Measurements from ENCODE around the gene CHST11. TPM values are rescaled to one million over a fixed set of nuclear protein-coding genes. Genes with fewer than 3 reads are reported as not detected.

CHST11 gene
- total and polyA plus RNA-seq, 4 donors = 0.57 to 11.1 (median 3.7) TPM

DNA sequence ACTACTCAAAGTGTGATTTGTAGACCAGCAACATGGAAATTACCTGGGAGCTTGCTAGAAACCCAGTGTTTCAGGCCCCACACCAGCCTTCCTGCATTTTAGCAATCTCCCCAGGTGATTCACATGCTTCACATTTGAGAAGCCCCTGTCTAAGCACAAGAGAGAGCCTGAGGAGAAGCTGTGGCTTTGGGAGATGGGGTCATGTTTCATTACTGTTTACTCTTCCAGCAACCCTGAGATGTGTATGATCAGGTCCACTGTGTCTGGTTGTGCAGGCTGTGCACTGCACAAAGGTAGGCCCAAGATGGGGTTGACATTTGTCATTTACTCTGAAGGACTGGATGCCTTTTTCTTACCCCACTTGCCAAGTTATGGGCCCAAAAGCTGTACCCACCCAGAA, 311.3 kb downstream of the CHST11 start:
- Histone ChIP-seq H3K9me3 (ENCODE audit: control insufficient read depth in 4 of 4, low read length in 3 of 4) (peaks cover 0 to 3% (median 1%) of the 10 kb centered on the region in 4 donors), H3K27me3 (ENCODE audit: control insufficient read depth in 4 of 4, insufficient read depth in 4 of 4, low read length in 3 of 4) (no peaks in the 10 kb centered on the region), H3K9ac (ENCODE audit: low read depth in 1 of 2, low read length in 2 of 2) (no peak overlapping the region), H3K4me3 (ENCODE audit: low read depth in 1 of 3, low read length in 3 of 3) (no peak overlapping the region), H3K36me3 (ENCODE audit: control insufficient read depth in 4 of 4, insufficient read depth in 3 of 4, low read depth in 1 of 4, low read length in 3 of 4) (no peaks in the 10 kb centered on the region), H3K27ac (ENCODE audit: low read depth in 1 of 2, low read length in 2 of 2) (no peak overlapping the region), H3K4me1 (ENCODE audit: control insufficient read depth in 4 of 4, insufficient read depth in 4 of 4, low read length in 3 of 4) (no peaks in the 10 kb centered on the region)
- no peak for DNase-seq (ENCODE audit: low spot score)
- TF ChIP-seq GABPA (IDR thresholded peaks at IDR 0.05 in 1 of 2, conservative IDR thresholded peaks at IDR 0.05 in 1 of 2) (no peak), HNF4A (conservative IDR thresholded peaks at IDR 0.05) (no peak), NR2F2 (IDR thresholded peaks at IDR 0.05) (no peak)

DNA sequence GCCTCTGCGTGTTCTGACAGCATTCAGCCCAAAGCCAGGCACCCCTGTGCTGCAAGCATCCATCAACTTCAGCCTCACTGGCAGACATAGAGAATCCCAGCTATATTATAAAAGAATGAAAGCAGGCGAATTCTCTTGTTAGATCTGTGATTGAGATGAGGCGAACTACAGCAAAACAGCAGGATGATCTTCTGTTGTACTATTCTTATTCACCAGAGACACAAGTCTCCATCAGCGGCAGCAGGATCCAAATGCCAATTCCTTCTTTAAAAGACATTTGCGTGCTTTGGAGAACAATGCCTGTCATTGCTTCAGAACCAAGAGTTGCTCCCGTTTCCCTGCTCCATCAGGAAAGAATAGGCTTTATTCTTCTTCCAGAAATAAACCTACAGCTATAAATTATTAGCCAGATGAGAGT, 312.4 kb downstream of the CHST11 start:
- H3K9ac ChIP-seq (ENCODE audit: low read depth in 1 of 2, low read length in 2 of 2) = no peak overlapping the region
- no peaks in the 10 kb centered on the region for H3K36me3 ChIP-seq (ENCODE audit: control insufficient read depth in 4 of 4, insufficient read depth in 3 of 4, low read depth in 1 of 4, low read length in 3 of 4)
- peaks cover 0 to 2% (median 0%) of the 10 kb centered on the region in 4 donors for H3K27me3 ChIP-seq (ENCODE audit: control insufficient read depth in 4 of 4, insufficient read depth in 4 of 4, low read length in 3 of 4)
- peaks cover 0 to 6% (median 3%) of the 10 kb centered on the region in 4 donors for H3K9me3 ChIP-seq (ENCODE audit: control insufficient read depth in 4 of 4, low read length in 3 of 4)
- H3K4me1 ChIP-seq (ENCODE audit: control insufficient read depth in 4 of 4, insufficient read depth in 4 of 4, low read length in 3 of 4) = no peaks in the 10 kb centered on the region
- no peak for DNase-seq (ENCODE audit: low spot score)
- TF ChIP-seq GABPA (IDR thresholded peaks at IDR 0.05 in 1 of 2, conservative IDR thresholded peaks at IDR 0.05 in 1 of 2) (no peak), HNF4A (conservative IDR thresholded peaks at IDR 0.05) (no peak), JUND (IDR thresholded peaks at IDR 0.05) (no peak), EGR1 (IDR thresholded peaks at IDR 0.05; ENCODE audit: low read depth in 2 of 2) (no peak), YY1 (IDR thresholded peaks at IDR 0.05) (no peak), FOXA2 (IDR thresholded peaks at IDR 0.05) (no peak), SP1 (IDR thresholded peaks at IDR 0.05) (no peak), HNF4G (IDR thresholded peaks at IDR 0.05) (no peak), RAD21 (IDR thresholded peaks at IDR 0.05) (no peak), FOXA1 (IDR thresholded peaks at IDR 0.05) (no peak), RXRA (IDR thresholded peaks at IDR 0.05) (no peak)
- TF ChIP-seq, protein P1, sequence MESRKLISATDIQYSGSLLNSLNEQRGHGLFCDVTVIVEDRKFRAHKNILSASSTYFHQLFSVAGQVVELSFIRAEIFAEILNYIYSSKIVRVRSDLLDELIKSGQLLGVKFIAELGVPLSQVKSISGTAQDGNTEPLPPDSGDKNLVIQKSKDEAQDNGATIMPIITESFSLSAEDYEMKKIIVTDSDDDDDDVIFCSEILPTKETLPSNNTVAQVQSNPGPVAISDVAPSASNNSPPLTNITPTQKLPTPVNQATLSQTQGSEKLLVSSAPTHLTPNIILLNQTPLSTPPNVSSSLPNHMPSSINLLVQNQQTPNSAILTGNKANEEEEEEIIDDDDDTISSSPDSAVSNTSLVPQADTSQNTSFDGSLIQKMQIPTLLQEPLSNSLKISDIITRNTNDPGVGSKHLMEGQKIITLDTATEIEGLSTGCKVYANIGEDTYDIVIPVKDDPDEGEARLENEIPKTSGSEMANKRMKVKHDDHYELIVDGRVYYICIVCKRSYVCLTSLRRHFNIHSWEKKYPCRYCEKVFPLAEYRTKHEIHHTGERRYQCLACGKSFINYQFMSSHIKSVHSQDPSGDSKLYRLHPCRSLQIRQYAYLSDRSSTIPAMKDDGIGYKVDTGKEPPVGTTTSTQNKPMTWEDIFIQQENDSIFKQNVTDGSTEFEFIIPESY (IDR thresholded peaks at IDR 0.05) = no peak
- TF ChIP-seq, protein P2, sequence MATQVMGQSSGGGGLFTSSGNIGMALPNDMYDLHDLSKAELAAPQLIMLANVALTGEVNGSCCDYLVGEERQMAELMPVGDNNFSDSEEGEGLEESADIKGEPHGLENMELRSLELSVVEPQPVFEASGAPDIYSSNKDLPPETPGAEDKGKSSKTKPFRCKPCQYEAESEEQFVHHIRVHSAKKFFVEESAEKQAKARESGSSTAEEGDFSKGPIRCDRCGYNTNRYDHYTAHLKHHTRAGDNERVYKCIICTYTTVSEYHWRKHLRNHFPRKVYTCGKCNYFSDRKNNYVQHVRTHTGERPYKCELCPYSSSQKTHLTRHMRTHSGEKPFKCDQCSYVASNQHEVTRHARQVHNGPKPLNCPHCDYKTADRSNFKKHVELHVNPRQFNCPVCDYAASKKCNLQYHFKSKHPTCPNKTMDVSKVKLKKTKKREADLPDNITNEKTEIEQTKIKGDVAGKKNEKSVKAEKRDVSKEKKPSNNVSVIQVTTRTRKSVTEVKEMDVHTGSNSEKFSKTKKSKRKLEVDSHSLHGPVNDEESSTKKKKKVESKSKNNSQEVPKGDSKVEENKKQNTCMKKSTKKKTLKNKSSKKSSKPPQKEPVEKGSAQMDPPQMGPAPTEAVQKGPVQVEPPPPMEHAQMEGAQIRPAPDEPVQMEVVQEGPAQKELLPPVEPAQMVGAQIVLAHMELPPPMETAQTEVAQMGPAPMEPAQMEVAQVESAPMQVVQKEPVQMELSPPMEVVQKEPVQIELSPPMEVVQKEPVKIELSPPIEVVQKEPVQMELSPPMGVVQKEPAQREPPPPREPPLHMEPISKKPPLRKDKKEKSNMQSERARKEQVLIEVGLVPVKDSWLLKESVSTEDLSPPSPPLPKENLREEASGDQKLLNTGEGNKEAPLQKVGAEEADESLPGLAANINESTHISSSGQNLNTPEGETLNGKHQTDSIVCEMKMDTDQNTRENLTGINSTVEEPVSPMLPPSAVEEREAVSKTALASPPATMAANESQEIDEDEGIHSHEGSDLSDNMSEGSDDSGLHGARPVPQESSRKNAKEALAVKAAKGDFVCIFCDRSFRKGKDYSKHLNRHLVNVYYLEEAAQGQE (IDR thresholded peaks at IDR 0.05) = no peak
- TF ChIP-seq, protein P3, sequence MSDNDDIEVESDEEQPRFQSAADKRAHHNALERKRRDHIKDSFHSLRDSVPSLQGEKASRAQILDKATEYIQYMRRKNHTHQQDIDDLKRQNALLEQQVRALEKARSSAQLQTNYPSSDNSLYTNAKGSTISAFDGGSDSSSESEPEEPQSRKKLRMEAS (IDR thresholded peaks at IDR 0.05) = no peak
- no peak overlapping the region for H3K27ac ChIP-seq (ENCODE audit: low read depth in 1 of 2, low read length in 2 of 2)
- H3K4me3 ChIP-seq (ENCODE audit: low read depth in 1 of 3, low read length in 3 of 3) = no peak overlapping the region
- 78% methylated on average over 6 of the region's 6 CpGs for WGBS

Measured in liver (tissue), 9 donors.